Measurements from ENCODE around the gene GALNT10.

The GALNT10 gene

DNA sequence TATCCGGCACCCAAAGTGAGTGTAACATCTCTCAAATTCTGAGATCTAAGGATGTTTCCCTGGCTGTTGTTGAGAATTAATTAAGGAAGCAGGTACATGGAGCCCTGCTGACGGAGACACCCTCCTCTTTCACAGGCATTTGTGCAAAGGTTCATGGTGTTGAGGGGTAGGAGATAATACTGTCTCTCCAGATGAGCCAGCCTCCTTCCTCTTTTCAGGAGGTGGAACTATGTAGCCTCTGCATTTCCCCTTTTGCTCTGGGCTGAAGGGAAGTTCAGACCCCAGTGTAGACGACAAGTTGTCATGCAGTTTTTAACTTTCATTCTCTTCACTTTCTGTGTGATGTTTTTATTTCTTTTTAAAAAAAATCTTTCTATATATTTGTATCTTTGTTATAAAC lies 107.5 kb downstream of the GALNT10 start:
- no peak for DNase-seq

DNA sequence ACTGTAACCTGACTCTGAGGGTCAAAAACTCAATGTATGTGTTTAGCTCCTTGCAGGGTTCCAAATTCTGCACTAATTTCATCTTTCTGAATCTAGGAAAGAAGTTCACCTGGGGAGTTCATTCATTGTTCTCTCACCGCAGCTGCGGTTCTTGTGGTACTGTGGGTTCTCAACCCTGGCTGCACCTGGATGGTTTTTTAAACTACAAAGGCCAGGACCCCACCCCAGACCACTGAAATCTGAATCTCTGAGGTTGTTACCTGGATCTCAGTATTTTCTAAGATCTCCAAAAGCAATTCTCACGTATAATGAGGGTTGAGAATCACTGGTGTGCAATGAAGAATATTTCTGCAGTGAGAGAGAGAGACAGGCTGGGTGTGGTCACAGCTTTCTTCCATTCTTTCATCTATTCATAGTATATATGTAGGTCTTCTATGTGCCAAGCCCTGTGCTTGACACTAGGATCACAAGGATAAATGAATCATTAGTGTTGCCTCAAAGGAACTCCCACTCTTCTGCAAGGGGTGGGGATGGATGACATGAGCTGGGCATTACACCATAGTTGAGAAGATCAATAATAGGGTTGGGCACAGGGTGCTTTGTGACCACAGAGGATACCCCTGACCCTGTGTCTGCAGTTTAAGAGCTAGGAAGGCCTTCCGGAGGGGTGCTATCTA lies 109.8 kb downstream of the GALNT10 start:
- no peak for DNase-seq

DNA sequence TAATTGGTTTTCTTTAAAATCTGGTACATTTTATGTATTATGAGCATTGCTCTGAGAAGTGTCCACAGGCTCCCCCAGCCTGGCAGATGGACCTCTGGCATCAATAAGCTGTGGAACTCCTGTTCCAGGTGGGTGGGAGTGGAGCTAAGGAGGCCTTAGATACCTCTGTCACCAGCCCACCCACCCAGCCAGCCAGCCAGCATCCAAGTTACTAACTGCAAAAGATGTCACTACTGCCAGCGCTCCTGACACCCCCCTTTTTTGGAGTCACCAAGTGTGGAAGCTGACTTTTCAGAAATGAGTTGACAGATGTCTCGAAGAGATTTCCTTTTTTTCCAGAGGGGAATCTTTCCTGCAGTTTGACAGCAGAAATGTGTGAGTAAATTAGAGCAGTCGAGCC lies 111.2 kb downstream of the GALNT10 start:
- DNase-seq = no peak

DNA sequence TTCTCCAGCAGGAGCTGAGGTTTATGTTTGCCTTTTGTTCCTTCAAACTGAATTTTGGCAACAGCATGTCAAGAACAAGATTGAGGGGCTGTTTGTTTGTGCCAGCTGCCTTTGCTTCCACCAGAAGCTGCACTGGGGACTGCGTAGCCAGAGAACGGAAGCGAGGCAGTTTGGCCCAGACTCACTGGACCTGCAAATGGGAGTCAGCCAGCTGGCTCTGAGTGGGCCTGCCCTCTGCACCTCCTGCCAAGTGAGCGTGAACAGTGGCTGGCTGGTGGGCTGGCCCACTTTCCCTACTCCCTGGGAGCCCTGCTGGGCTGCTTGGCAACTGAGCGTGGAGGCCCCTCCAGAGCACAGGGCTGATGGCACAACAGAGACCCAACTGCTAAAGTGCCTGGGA lies 111.6 kb downstream of the GALNT10 start:
- no peak for DNase-seq

DNA sequence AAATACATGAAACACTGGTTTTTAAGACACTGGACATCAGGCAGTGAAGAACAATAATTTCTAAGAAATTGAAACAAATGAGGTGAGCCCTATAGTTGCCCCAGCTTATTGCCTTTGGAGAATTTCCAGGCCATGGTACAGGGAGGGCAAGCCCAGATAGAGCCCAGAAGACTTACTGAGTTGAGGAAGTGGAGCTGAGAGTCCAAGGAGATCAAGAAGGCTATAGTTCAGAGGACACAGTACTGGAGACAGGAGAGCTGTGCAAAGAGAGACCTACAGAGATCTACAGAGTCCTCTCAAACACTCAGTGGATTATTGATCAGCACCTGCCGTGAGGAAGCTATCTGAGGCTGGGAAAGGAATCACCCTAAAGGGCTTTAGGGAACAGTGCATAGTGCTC lies 112.6 kb downstream of the GALNT10 start:
- DNase-seq = no peak

DNA sequence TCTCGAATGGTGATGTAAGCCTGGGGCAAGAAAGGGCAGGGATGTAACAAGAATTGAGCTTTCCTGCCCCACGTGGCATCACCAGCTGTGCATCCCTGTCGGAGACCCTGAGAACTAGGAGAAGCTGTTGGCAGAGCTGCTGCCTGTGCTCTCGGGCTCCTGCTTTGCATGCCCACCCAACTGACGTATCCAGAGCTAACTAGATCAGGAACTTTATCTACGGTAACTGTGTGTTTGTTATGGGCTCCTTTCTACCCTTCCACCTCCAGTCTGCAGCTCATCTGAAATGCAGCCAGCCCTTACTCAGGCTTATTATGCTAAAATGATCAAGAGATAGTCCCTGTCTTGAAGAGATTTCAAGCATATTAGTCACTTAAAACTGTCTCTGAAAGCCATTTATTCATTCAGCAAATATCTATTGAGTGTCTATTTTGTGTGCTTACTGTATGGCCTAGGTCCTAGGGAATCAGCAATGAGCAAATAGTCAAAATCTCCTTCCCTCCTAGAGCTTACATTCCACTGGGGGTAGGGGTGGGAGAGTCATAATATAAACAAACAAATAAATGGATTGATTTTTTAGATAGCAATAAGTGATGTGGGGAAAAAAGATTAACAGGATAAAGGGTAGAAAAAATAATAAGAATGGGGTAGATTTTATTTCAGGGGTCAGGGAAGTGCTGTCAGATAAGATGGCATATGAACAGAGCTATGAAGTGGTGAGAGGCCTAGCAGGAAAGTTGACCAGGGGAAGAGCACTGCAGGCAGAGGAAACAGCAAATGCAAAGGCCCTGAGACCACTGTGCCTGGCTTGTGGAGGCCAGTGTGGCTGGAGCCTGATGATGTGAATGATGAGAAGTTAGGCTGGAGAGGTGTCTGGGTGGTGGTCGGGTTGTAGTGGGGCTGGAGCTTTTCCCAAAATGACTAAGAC lies 118.2 kb downstream of the GALNT10 start:
- no peak for DNase-seq

DNA sequence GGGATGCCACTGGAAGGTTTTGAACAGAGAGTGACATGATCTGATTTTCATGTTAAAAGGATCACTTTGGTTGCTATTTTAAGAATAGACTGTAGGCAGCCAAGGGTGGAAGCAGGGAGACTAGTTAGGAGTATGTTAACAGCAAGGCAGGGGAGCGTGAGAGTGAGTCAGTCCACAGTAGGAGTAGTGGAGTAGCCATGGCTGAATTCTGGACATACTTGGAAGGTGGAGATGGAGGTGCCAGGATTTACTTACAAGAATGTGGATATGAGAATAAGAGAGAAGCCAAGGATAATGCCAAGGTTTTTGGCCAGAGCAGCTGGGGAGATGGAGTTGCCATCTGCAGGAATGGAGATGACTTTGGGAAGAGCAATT lies 118.8 kb downstream of the GALNT10 start:
- DNase-seq = no peak

DNA sequence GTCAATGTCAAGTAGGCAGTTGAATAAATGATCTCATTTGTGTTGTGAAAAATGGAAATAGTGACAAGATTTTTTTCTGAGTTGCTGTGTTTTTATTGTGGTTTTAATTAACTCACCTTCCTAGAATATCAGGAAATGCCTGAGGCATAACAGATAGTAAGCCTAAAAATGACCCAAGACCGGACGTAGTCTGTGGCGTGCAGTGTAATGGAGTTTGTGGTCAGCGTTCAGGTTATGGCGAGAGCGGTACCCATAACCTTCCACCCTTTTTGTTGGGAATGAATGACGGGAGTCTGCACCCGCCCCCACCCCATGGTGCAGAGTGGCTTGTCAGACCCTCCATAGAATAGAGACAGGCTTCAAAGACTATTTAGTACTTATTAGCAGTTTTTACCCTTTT lies 119.3 kb downstream of the GALNT10 start:
- DNase-seq = no peak

DNA sequence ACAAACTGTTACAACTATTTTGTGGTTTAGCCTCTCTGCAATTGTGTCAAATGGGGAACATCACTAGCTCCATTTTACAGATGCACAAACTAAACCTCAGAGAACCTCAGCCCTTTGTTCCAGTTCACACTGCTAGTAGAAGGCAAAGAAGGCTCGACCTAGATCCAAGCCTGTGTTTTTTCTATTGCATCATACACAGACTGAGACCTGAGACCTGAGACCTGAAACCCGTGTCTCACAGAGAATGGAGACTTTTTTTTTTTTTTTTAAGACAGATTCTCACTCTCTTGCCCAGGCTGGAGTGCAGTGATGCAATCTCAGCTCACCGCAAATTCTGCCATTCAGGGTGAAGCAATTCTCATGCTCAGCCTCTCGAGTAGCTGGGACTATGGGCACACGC lies 120.8 kb downstream of the GALNT10 start:
- no peak for DNase-seq

DNA sequence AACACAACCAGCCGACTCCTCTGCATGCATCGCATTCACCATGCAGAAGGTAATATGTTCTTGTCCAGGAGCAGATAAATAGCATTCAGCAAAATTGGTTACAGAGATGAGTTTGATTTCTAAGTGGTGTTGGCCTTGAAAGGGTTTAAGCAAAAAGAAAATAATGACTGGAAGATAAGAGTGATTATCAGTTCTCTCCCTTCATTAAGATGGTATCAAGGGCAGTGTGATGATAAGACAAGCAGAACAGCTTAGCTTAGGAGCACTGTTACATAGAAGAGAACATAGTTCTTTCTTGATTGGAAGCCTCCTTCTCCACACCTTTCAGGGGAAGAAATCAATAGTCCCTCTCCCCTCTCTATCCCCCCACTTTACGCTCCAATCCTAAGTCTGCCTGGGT lies 121.5 kb downstream of the GALNT10 start:
- DNase-seq = no peak

DNA sequence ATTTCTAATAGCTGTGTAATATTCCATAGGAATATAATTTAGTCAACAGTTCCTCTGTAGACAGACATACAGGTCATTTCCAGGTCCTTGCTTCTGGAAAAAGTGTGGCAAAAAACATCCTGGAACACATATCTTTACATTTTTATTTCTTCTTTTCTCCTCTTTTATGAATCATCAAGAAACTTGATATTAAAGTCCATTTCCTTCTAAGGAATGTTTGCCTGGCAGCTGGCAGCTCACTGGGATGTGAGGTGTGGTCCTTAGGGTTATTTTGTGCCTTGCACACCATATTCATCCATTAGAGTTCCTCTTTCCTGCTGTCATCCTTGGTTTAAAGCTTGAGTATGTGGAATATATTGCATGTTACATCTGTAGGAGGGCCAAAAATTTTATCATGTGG lies 122.0 kb downstream of the GALNT10 start:
- DNase-seq = no peak

DNA sequence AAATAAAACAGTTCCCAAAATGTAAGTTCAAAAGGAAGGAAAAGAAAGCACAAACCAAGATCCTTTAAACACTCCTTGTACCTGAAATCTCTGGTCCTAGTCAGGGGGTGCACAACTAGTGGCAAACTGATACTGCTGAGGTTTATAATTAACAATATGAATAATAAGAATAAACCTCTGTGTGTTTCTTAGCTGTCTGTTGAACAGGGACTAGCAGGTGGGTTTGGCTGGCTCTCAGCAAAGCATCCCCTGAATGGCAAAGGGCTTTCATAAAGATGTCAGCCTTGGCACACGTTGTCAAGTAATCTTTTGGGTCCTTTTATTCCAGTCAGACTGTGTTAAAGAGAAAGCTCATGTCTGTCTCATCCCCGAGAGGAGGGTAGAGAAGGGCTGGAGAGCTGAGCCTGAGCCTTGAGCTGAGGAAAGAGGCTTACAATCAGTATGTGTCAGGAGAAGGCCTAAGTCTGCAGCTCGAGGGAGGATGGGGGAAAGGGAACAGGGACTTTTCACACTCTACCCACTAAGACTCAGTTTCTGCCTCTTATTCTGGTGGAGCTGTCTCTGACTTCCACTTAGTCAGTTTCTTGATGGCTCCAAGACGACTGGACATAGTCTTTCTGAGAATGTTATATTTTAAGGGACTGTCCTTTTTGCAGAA lies 123.0 kb downstream of the GALNT10 start:
- DNase-seq = no peak

DNA sequence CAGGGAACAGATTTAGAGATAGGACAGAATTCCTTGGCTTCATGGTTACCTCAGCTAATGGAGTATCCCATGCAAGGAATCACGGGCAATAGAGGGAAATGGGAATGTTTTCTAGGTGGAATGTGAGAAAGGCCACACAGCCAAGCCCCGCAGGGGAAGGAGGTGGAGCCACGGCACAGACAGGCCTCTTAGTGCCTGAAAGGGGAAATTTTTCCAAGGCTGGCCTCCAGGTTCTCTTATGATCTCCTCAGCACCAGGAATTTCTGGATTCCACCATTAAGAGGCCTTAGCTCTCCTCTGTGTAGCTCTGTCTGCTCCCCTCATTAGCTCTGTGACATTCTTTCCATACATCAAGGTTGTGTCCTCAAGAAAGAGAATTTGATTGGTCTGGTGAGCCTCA lies 124.7 kb downstream of the GALNT10 start:
- DNase-seq = no peak

DNA sequence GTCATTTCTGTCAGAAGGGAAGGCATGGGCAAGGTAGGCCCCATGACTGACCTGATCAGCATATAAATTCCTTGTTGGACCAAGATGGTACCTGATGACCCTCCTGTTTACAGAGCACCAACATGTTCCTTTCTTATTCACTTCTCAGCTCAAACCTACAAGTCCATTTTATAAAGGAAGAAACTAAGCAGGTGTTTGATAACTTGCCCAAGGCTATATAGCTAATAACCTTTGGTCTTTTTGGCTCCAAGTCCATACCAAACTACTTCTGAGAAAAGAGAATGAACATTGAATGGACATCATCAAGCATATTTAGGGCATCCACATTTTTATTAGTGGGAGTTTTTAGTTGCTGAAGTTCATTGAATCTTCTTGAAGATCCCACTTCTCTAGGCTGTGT lies 125.2 kb downstream of the GALNT10 start:
- no peak for DNase-seq

DNA sequence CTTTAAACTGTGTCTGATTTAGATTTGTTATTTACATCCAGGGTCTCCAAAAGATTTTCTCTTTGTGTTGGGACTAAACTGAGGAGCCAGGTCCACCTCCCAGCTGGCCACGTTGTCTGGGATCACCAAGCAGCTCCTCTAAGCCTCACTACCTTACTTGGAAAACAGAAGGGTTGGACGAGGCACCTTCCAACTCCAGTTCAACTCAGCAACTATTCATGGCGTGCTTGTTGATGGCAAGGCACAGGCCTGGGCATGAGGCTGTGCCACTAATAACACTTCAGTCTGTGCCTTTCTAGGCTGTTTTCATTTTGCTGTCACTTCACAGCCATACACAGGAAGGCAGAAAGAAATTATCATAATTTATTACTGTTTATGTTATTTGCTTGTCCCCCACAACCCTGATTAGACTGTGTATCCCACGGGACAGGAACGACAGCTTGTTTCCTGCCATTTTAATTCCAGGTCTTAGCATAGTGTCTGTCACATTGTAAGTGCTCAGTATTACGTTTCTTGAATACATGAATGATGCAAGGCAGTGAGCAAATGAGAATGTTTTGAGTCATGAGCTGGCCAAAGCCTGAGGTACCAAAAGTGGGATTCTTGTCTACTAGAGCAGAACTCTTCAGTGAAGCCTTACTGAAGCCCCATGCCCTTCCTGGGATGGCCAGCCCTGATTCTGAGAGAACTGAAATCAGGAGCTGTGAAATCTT lies 125.8 kb downstream of the GALNT10 start:
- no peak for DNase-seq

DNA sequence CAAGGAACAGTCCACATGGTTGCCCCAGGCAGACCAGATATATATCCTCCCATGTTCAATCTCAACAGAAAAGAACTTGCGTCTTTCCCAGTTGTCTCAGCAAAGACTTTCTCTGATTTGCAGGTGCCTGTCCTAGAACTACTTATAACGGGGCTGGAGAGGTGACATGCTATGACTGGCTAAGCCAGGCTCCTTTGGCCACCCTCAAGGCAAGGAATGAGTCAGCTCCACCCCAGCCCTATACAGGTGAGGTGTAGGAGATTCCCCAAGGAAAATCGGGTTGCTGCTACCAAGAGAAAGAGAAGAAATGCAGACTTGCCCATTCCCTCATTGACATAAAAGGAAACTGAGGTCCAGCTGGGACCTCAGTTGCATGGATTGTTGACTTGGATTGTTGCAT lies 127.4 kb downstream of the GALNT10 start:
- no peak for DNase-seq

DNA sequence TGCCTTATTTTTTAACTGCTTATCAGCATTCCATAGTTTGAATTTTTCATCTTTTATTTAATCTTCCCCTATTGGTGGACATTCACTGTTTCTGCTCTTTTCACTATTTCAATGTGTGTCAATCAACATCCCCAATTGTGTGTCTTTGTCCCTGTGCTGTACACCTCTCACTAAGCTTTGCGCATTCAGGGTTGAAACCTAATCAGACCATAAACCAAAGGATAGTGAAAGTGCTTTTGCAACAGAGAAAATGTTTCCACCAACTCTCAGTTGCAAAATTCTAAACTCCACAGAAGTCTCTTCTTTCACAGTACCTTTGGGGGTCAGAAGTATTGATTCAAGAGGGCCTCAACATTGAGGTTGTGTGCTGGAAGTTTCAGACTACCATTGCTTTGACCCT lies 128.2 kb downstream of the GALNT10 start:
- DNase-seq = no peak

DNA sequence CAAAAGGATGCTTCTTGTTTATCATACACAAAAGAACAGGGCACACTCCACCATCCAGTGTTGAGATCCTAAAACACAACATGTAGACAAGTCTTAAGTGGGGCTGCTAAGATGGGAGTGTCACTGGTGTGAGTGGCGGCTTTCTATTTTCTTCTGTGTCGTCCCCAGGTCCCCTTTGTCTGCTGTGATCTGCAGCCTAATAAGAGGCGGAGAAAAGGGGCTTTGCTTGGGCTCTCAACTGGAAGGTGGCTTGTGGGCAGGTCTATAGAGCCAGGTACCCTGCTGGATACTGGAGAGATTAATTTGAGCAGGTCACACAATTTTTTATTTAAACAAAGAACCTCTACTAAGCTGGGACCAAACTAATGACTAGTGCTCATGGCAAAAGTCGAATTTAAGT lies 129.2 kb downstream of the GALNT10 start:
- peak in 1 of 3 experiments; percentile 30 for DNase-seq

DNA sequence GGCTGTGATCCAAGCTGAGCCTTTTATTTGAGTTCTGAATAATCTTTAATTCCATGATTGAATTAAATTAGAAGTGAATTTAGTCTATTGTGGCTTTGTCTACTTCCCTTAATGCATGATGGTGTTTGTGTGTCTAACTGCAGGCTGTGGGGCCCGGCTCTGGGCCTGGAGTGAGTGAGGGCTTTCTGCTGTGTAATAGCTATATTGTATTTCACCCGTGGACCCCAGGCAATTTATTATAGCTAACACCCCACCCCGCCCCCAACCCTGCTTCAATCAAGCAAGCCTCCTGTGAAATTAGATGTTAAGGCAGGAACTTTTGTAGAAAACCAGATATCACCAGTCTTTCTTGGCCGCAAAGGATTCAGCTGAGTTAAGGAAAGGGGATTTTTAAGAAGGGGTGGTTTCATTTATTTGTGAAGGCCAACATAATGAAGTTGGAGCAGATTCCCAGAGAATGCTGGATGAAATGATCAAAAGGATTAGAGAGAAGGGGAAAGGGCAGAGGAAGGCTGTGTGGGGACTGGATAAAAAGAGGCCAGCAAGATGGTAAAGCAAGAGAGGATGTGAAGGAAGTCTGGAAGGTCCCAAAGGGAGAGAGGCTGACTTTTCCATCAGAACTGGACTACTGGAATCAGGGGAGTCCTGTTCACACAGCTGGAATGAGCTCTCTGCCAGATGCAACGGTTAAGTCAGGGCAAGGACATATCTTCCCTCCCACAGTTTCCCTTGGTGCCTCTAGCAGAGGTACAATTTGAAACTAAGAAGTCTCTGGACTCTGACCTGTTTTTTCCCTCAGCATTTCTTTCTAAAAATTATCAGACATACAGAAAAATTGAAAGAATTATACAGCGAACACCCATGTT lies 129.9 kb downstream of the GALNT10 start:
- peak in 1 of 3 experiments; percentile 49 for DNase-seq

DNA sequence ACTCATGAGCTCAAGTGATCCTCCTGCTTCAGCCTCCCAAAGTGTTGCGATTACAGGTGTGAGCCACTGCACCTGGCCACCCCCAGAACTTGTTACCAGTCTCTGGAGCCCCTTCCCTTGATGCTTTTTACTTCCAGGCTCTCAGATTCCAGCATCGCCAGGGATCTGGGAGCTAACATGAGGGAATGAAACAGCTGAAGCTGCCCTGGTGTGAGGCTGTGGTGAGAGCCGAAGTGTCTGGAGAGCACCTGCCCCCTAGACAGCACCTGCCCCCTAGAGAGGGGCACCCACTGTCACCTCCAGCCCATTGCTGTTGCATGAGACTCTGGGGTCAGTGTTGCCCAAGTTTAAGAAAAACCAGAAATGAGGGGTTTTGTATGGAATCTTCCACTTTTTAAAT lies 131.0 kb downstream of the GALNT10 start:
- DNase-seq = no peak

DNA sequence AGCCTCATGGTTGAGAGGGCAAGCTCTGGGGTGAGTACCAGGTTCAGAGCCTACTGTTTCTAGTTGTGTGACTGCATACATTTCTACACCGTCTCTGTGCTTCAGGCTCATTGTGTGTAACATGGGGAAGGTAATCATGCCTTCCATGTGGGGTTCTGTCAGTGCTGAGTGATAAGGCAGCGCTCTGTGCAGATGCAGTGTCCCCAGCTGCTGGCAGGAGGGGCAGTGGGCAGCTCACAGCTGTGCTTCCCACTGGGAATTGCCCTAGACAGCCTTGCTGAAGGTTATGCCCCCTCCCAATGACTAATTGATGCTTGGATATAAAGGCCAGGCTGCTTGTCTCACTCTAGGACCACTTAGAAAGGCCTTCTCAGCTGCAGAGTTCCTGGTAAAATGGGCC lies 133.5 kb downstream of the GALNT10 start:
- DNase-seq = no peak

DNA sequence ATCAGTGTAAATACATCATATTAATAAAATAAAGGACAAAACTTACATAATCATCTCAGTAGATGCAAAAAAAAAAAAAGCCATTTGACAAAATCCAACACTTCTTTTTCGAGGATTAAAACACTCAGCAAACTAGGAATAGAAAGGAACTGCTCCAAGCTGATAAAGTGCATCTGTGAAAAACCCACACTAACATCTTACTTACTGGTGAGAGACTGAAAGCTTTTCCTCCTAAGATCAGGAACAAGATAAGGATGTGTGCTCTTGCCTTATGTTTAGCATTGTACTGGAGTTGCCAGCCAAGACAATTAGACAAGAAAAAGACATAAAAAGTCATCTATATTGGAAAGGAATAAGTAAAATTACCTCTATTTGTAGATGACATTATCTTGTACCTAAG lies 135.0 kb downstream of the GALNT10 start:
- DNase-seq = no peak
